ENCODE results near the gene CCDC112.

GRCh38 chr5:115338851-115339250, 42.4 kb upstream of the CCDC112 start:
- TF ChIP-seq CTCF (IDR thresholded peaks at IDR 0.05), result no peak
- TF ChIP-seq EP300 (IDR thresholded peaks at IDR 0.05), result no peak
- no peak for TF ChIP-seq POLR2A (IDR thresholded peaks at IDR 0.05)
- TF ChIP-seq POLR2AphosphoS5 (IDR thresholded peaks at IDR 0.05), result no peak
